Gastrocnemius medialis (tissue), 4 donors: ENCODE measurements around the gene ADAMTSL2.

Source experiments
- POLR2A ChIP-seq, 2 donors: fragments of 450-650 bp; IDR thresholded peaks; one replicate each; pipeline ENCODE4 v1.6.1; 2017; ENCODE audit warnings: antibody characterized with exemption in 2 of 2, mild to moderate bottlenecking in 2 of 2, moderate library complexity in 2 of 2
- TF ChIP-seq, protein P1 (sequence below), 5 experiments: fragments of 450-650 bp in 3 of 5; fragments of 200-600 bp in 2 of 5; sonication (generic) in 2 of 5; IDR thresholded peaks in 4 of 5; conservative IDR thresholded peaks in 1 of 5; 1 replicate in 4 of 5; 2 replicates in 1 of 5; pipeline ENCODE4 v1.5.1; 2016 to 2019; ENCODE audit warnings: antibody characterized with exemption in 5 of 5, mild to moderate bottlenecking in 3 of 5, moderate library complexity in 3 of 5

DNA sequence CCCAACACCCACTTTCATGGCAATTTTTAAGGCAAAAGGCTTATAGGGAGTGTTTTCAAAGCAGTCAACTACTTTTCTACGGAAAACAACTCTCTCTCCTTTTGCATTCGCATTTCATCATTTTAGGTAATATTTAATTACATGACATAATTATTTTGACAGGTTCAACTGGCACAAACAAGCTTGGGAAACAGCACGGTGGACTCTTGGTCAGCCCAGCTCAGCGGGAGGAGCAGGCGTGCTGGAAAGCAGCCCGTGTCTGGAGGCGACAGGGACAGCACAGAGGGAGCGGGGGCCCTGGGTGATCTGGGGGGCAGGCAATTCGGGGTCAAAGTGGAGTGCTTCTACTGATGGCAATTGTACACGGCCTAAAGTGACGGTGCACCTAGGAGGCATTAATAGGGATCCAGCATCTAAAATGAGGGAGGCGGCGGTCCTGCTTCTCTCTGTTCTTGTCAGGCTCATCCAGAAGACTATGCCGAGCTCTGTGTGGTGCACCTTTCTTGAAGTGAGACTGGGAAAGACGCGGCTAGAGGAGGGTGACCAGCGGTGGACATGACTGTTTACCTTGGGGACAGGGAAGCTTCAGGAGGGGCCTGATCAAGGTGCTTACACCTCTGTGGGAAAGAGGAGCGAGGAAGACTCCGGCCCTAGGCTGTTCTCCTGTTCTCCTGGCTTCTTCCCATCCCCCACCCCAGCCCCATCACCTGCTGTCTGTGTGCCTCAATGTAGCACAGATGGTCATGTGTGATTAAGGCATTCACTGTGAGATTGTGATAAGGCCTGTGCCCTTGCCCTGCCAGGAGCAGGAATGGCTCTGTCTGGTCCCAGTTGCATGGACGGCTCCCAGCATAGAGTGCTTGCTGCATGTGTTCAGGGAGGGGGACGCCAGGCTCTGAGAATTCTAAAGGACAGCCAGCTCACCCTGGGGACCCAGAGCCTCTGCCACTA is 13.1 kb upstream of the ADAMTSL2 start:
- TF ChIP-seq, protein P1, sequence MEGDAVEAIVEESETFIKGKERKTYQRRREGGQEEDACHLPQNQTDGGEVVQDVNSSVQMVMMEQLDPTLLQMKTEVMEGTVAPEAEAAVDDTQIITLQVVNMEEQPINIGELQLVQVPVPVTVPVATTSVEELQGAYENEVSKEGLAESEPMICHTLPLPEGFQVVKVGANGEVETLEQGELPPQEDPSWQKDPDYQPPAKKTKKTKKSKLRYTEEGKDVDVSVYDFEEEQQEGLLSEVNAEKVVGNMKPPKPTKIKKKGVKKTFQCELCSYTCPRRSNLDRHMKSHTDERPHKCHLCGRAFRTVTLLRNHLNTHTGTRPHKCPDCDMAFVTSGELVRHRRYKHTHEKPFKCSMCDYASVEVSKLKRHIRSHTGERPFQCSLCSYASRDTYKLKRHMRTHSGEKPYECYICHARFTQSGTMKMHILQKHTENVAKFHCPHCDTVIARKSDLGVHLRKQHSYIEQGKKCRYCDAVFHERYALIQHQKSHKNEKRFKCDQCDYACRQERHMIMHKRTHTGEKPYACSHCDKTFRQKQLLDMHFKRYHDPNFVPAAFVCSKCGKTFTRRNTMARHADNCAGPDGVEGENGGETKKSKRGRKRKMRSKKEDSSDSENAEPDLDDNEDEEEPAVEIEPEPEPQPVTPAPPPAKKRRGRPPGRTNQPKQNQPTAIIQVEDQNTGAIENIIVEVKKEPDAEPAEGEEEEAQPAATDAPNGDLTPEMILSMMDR (IDR thresholded peaks at IDR 0.05 in 4 of 5, conservative IDR thresholded peaks at IDR 0.05 in 1 of 5), result no peak
- no peak for TF ChIP-seq POLR2A (IDR thresholded peaks at IDR 0.05)
